GM10266 (cell line): Measurements from ENCODE around the gene ARMH4.

ENCODE experiments used
- DNase-seq: peaks from one replicate; pipeline ENCODE4 v3.0.0; 2012; ENCODE audit errors: extremely low spot score
- CTCF ChIP-seq: IDR thresholded peaks from 2 replicates; pipeline ENCODE4 v1.5.1; 2012; ENCODE audit warnings: mild to moderate bottlenecking, low read depth; ENCODE audit not compliant: control insufficient read depth, insufficient read depth; ENCODE audit errors: missing control alignments

ARMH4 gene

DNA sequence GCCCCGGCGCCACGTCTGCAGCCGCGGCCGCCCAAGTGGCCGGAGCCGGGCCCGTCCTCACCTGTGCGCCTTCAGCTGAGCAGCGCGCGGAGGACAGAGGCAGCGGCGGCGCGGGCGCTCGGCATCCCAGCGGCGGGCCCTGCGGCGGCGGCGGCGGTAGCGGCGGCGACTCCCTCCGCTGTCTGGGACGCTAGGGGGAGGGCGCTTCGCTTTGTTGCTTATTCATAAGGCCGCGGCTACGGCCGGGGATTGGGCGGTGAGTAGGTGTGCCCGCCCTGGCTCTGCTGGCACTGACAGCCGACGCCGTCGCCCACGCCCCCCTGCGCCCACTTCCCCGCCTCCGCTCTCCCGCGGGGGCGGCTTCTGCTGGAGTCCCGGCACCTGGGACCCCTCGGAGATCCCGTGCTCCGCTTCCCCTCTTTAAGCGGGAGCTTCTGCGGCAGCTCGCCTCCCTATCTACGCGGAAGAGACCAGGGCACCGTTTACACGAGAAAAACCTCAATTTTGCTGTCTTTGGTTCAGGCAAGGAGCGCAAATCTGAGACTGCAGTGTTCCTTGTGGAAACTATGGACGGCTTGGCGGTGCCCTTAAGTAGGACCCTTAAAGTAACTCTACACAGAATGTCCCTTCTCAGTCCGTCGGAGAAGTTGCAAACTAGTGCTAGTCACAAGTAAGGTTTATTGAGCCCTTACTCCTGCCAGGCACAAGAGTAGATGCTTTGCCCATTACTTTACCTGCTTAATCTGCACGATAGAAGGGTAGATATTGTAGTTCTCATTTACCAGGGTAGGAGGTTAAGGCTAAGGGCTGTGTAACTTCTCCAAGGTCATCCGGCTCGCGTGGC is at the start of gene ARMH4:
Gene ARMH4 (minus strand): TSS at position 200 of the 844 bp plus-strand sequence. CDS start 12,855 bp downstream, outside the sequence.
- peak; percentile 61 for DNase-seq
- peak; percentile 11 for TF ChIP-seq CTCF

DNA sequence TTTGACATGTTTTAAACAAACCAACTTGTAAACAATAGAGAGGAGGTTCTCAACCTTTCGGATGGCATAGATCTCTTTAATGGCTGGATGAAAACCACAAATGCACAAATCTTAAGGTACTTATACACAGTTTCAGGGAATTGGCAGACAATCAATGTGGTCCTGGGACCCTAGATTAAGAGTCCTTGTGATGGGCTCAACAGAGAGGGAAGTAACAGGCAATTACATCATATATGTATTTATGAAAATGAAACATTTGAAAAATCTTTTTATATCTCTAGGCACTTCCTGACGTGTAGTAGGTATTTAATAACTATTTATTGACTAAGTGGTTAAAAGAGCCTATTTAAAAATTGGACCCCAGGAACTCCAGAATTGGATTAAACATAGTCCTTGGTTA is 48.8 kb upstream of the ARMH4 start:
- peak; percentile 10 for DNase-seq

GRCh38 chr14:58200480-58200841 is 48.4 kb upstream of the ARMH4 start:
- TF ChIP-seq CTCF = no peak
- DNase-seq = no peak

More for the DNA sequence above, 48.8 kb upstream of the ARMH4 start:
- no peak for TF ChIP-seq CTCF

DNA sequence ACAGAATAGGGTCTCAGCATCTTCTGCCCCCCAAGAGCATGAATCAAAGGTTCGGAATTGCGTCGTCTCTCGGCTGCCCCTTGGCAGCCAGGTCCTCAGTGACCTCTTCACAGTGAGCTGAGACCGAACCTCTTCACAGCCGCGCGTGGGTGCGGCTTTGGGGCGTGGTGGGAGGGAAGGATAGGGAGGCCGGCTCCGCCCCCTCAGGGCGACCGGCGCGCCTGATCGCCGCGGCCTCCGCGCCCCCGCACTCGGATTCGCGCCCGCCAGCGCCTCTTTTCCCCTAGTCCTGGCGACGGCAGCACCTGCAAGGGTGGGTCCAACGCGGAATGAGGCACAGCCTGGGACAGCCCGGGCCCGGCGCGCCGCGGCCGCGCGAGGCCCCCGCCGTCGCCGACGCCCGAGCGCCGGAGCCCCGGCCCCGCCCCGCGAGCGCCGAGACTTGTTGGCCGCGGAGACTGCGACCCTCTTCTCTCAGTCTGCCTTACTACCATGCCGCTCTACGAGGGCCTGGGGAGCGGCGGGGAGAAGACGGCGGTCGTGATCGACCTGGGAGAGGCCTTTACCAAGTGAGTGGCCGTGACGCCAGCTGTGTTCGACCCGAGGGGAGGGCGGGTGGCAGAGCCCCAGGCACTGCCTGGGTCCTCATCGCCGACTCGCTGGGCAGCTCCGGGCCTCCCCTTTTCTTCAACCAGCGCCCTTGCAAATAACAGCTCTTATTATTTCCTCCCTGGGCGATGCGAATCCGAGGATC is 47.9 kb upstream of the ARMH4 start, which contains the start of gene ACTR10:
Gene ACTR10 (plus strand): TSS at position 424 of the 754 bp plus-strand sequence. CDS start 69 bp downstream, at position 493.
- DNase-seq = peak; percentile 90
- no peak for TF ChIP-seq CTCF

- DNase-seq = no peak
- no peak for TF ChIP-seq CTCF
Measured at GRCh38 chr14:58198086-58198485, 46.1 kb upstream of the ARMH4 start.

- no peak for TF ChIP-seq CTCF
- no peak for DNase-seq
Measured at GRCh38 chr14:58196198-58196597, 44.2 kb upstream of the ARMH4 start.
